CD4-positive, alpha-beta T cell treated with Interleukin-4 for 1 hour (primary cell): ENCODE data around the gene SLAIN2.
"Not testable (repeated sequence)": the region's sequence is repeated elsewhere in the genome, so short reads cannot be mapped to it uniquely, and the experiment has no call there.

Experiments
- DNase-seq, 2 donors: peaks; one replicate each; pipeline ENCODE4 v3.0.0-alpha.2; 2020 to 2022

SLAIN2 gene

GRCh38 chr4:48446642-48447041 lies 105.3 kb downstream of the SLAIN2 start:
- DNase-seq: no peak

- no peak for DNase-seq
Measured at GRCh38 chr4:48449151-48449550, 107.8 kb downstream of the SLAIN2 start.

- DNase-seq: no peak
Measured at GRCh38 chr4:48450740-48451139, 109.4 kb downstream of the SLAIN2 start.

- DNase-seq: not testable (repeated sequence)
Measured at GRCh38 chr4:48451656-48452055, 110.3 kb downstream of the SLAIN2 start.

GRCh38 chr4:48454591-48454990 lies 113.3 kb downstream of the SLAIN2 start:
- DNase-seq: no peak

- no peak for DNase-seq
Measured at GRCh38 chr4:48461000-48461399, 119.7 kb downstream of the SLAIN2 start.

GRCh38 chr4:48462363-48462762 lies 121.0 kb downstream of the SLAIN2 start:
- DNase-seq: no peak

- no peak for DNase-seq
Measured at GRCh38 chr4:48467442-48467841, 126.1 kb downstream of the SLAIN2 start.

- DNase-seq: no peak
Measured at GRCh38 chr4:48467891-48468290, 126.6 kb downstream of the SLAIN2 start.

- no peak for DNase-seq
Measured at GRCh38 chr4:48470137-48470536, 128.8 kb downstream of the SLAIN2 start.

GRCh38 chr4:48470570-48470969 lies 129.2 kb downstream of the SLAIN2 start:
- DNase-seq: no peak

- DNase-seq: no peak
Measured at GRCh38 chr4:48472794-48473193, 131.5 kb downstream of the SLAIN2 start.

GRCh38 chr4:48475770-48476169 lies 134.4 kb downstream of the SLAIN2 start:
- DNase-seq: no peak
